Keratinocyte (primary cell): ENCODE data around the gene UCMA. TPM values are rescaled to one million over a fixed set of nuclear protein-coding genes. Genes with fewer than 3 reads are reported as not detected.

Experiments
- DNase-seq: peaks from one replicate; pipeline ENCODE4 v3.0.0-alpha.2; 2011; ENCODE audit warnings: low read depth, missing footprints, low spot score
- FAIRE-seq: peaks from 2 replicates; lab custom pipeline; 2011; peaks lifted over from hg19 to GRCh38; lab: Jason Lieb, UNC
- H2AFZ ChIP-seq: 2 replicates; pipeline ENCODE4 v1.6.0; 2012; ENCODE audit warnings: low read length, control low read depth, inconsistent platforms; ENCODE audit not compliant: control insufficient read depth
- H3K27ac ChIP-seq: 2 replicates; pipeline ENCODE4 v1.5.1; 2011; ENCODE audit warnings: low read length; ENCODE audit not compliant: control insufficient read depth, insufficient read depth
- H3K27me3 ChIP-seq: 3 replicates; pipeline ENCODE4 v1.6.0; 2011; ENCODE audit warnings: low read length; ENCODE audit not compliant: control insufficient read depth, insufficient read depth; ENCODE audit errors: extremely low read depth
- H3K36me3 ChIP-seq, 2 experiments: 2 replicates in 1 of 2; 3 replicates in 1 of 2; pipeline ENCODE4 v1.5.1; 2011; ENCODE audit warnings: low read length in 2 of 2, mild to moderate bottlenecking in 1 of 2; ENCODE audit not compliant: control insufficient read depth in 2 of 2, insufficient read depth in 2 of 2; ENCODE audit errors: extremely low read depth in 1 of 2
- H3K4me1 ChIP-seq: 3 replicates; pipeline ENCODE4 v1.5.1; 2011; ENCODE audit warnings: low read length; ENCODE audit not compliant: control insufficient read depth, insufficient read depth; ENCODE audit errors: extremely low read depth
- H3K4me2 ChIP-seq: 3 replicates; pipeline ENCODE4 v1.6.0; 2011; ENCODE audit warnings: low read depth, low read length; ENCODE audit not compliant: control insufficient read depth, insufficient read depth; ENCODE audit errors: extremely low read depth
- H3K4me3 ChIP-seq, 3 experiments: fragments of 200-600 bp in 1 of 3; sonication (generic) in 1 of 3; 2 replicates in 2 of 3; 3 replicates in 1 of 3; pipeline ENCODE4 v1.5.1; 2011 to 2016; ENCODE audit warnings: low read length in 3 of 3, mild to moderate bottlenecking in 3 of 3, control low read depth in 2 of 3, inconsistent platforms in 1 of 3, low read depth in 1 of 3, mixed read lengths in 1 of 3, mixed run types in 1 of 3, moderate library complexity in 1 of 3; ENCODE audit not compliant: control insufficient read depth in 2 of 3, insufficient read depth in 2 of 3; ENCODE audit errors: extremely low read depth in 1 of 3
- H3K79me2 ChIP-seq: 2 replicates; pipeline ENCODE4 v1.6.0; 2012; ENCODE audit warnings: low read length; ENCODE audit not compliant: control insufficient read depth, insufficient read depth
- H3K9ac ChIP-seq: 3 replicates; pipeline ENCODE4 v1.6.0; 2011; ENCODE audit warnings: low read length; ENCODE audit not compliant: control insufficient read depth, insufficient read depth; ENCODE audit errors: extremely low read depth
- H3K9me1 ChIP-seq: 3 replicates; pipeline ENCODE4 v1.6.0; 2011; ENCODE audit warnings: low read length; ENCODE audit not compliant: control insufficient read depth, insufficient read depth; ENCODE audit errors: extremely low read depth
- H3K9me3 ChIP-seq: 2 replicates; pipeline ENCODE4 v1.5.1; 2012; ENCODE audit warnings: low read depth, low read length; ENCODE audit not compliant: control insufficient read depth
- H4K20me1 ChIP-seq: 3 replicates; pipeline ENCODE4 v1.6.0; 2011; ENCODE audit warnings: low read length; ENCODE audit not compliant: control insufficient read depth, insufficient read depth; ENCODE audit errors: extremely low read depth
- EZH2 ChIP-seq: IDR thresholded peaks from one replicate; pipeline ENCODE4 v1.6.1; 2012; ENCODE audit warnings: inconsistent platforms, mild to moderate bottlenecking, low read length, moderate library complexity
- dilution Hi-C: fragments of 300-500 bp; cut with MboI; formaldehyde crosslinking; loops from one replicate; pipeline ENCODE4 v1.7.0; 2020; ENCODE audit warnings: low sequenced_read_pairs; ENCODE audit not compliant: extremely low pct_ligation_motif_present
- polyA plus RNA-seq, 5 experiments: library from polyadenylated mRNA; depleted of rRNA in 3 of 5; stranded (reverse) in 3 of 5; stranded (forward) in 1 of 5; unstranded in 1 of 5; fragments of >200 nt; gene quantifications; 1 replicate in 1 of 5; 2 replicates in 3 of 5; 3 replicates in 1 of 5; pipeline versions ENCODE4 v1.2.1 to v1.2.3, GENCODE V29; 2011 to 2012; ENCODE audit warnings: missing spikeins in 2 of 5, low read depth in 1 of 5, low replicate concordance in 1 of 5
- TF ChIP-seq, protein P1 (sequence below), 3 experiments: IDR thresholded peaks in 1 of 3; conservative IDR thresholded peaks in 1 of 3; optimal IDR thresholded peaks in 1 of 3; 2 replicates in 2 of 3; 3 replicates in 1 of 3; pipeline versions ENCODE3 to v1.5.1; 2011; ENCODE audit warnings: low read length in 3 of 3, mild to moderate bottlenecking in 3 of 3, moderate library complexity in 2 of 3, control low read depth in 1 of 3, inconsistent platforms in 1 of 3; ENCODE audit not compliant: insufficient read depth in 2 of 3; ENCODE audit errors: extremely low read depth in 1 of 3

UCMA gene
- polyA plus RNA-seq, 1 donor (not counting 4 experiments of a cell fraction or from before 2014, with no cell fraction given): not detected

GRCh38 chr10:13253726-13254125 is 19.6 kb upstream of the UCMA start:
- no peak overlapping the region for H3K27ac ChIP-seq
- no peak overlapping the region for H2AFZ ChIP-seq
- no peaks in the 10 kb centered on the region for H3K27me3 ChIP-seq
- H3K79me2 ChIP-seq: no peaks in the 10 kb centered on the region
- no peak overlapping the region for H3K9ac ChIP-seq
- no peaks in the 10 kb centered on the region for H3K9me3 ChIP-seq
- no peak overlapping the region for H3K4me2 ChIP-seq
- H3K9me1 ChIP-seq: no peaks in the 10 kb centered on the region
- H3K4me1 ChIP-seq: no peaks in the 10 kb centered on the region
- FAIRE-seq (no peak), DNase-seq (no peak)
- TF ChIP-seq, protein P1, sequence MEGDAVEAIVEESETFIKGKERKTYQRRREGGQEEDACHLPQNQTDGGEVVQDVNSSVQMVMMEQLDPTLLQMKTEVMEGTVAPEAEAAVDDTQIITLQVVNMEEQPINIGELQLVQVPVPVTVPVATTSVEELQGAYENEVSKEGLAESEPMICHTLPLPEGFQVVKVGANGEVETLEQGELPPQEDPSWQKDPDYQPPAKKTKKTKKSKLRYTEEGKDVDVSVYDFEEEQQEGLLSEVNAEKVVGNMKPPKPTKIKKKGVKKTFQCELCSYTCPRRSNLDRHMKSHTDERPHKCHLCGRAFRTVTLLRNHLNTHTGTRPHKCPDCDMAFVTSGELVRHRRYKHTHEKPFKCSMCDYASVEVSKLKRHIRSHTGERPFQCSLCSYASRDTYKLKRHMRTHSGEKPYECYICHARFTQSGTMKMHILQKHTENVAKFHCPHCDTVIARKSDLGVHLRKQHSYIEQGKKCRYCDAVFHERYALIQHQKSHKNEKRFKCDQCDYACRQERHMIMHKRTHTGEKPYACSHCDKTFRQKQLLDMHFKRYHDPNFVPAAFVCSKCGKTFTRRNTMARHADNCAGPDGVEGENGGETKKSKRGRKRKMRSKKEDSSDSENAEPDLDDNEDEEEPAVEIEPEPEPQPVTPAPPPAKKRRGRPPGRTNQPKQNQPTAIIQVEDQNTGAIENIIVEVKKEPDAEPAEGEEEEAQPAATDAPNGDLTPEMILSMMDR (optimal IDR thresholded peaks at IDR 0.05 in 1 of 3, IDR thresholded peaks at IDR 0.05 in 1 of 3, conservative IDR thresholded peaks at IDR 0.05 in 1 of 3; ENCODE audit: extremely low read depth in 1 of 3, insufficient read depth in 2 of 3, low read length in 3 of 3): no peak
- no peak for TF ChIP-seq EZH2
- H3K4me3 ChIP-seq: no peak overlapping the region
- H4K20me1 ChIP-seq: no peaks in the 10 kb centered on the region
- dilution Hi-C loops: no loop called here
- H3K36me3 ChIP-seq: no peaks in the 10 kb centered on the region

DNA sequence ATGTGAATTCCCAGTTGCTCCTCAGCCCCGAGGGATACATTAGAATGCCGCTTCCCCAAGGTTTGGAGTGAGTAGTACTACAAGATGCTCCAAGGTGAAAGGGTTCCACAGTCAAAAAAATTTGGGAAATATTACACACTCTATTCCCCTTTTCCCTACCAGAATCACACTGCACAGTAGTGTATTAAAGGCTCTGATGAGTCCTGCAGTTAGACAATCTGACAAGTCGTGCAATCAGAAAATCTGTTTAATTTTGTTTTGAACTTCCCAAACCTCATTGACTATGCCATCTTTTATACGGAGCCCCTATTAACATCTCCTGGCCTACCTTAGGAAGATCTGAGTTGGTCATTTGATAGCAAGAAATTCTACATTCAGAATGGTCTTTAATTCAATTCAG is 13.6 kb upstream of the UCMA start:
- TF ChIP-seq, protein P1 (optimal IDR thresholded peaks at IDR 0.05 in 1 of 3, IDR thresholded peaks at IDR 0.05 in 1 of 3, conservative IDR thresholded peaks at IDR 0.05 in 1 of 3; ENCODE audit: extremely low read depth in 1 of 3, insufficient read depth in 2 of 3, low read length in 3 of 3): no peak
- TF ChIP-seq EZH2: no peak
- no peak overlapping the region for H3K9ac ChIP-seq
- no peaks in the 10 kb centered on the region for H3K27me3 ChIP-seq
- no peak overlapping the region for H3K27ac ChIP-seq
- no peak for DNase-seq
- H3K4me2 ChIP-seq: no peak overlapping the region
- no peak for FAIRE-seq
- no peaks in the 10 kb centered on the region for H3K9me1 ChIP-seq
- no peaks in the 10 kb centered on the region for H3K79me2 ChIP-seq
- no peaks in the 10 kb centered on the region for H3K9me3 ChIP-seq
- H2AFZ ChIP-seq: no peak overlapping the region
- H4K20me1 ChIP-seq: no peaks in the 10 kb centered on the region
- dilution Hi-C loops: no loop called here
- H3K4me1 ChIP-seq: no peaks in the 10 kb centered on the region
- no peak overlapping the region for H3K4me3 ChIP-seq
- H3K36me3 ChIP-seq: no peaks in the 10 kb centered on the region
